Epithelial cell of esophagus (primary cell): Measurements from ENCODE around the gene KDM4E.

ENCODE experiments used
- DNase-seq: peaks from one replicate; pipeline ENCODE4 v3.0.0; 2010; ENCODE audit warnings: low read depth
- H3K4me3 ChIP-seq: 2 replicates; pipeline ENCODE4 v1.5.1; 2011; ENCODE audit warnings: mild to moderate bottlenecking, low read length, control low read depth
- TF ChIP-seq, protein P1 (sequence below): IDR thresholded peaks from 2 replicates; pipeline ENCODE4 v1.5.1; 2011; ENCODE audit warnings: low read depth, mild to moderate bottlenecking, low read length, control low read depth, inconsistent platforms; ENCODE audit not compliant: insufficient read depth; ENCODE audit errors: missing control alignments

Gene KDM4E

DNA sequence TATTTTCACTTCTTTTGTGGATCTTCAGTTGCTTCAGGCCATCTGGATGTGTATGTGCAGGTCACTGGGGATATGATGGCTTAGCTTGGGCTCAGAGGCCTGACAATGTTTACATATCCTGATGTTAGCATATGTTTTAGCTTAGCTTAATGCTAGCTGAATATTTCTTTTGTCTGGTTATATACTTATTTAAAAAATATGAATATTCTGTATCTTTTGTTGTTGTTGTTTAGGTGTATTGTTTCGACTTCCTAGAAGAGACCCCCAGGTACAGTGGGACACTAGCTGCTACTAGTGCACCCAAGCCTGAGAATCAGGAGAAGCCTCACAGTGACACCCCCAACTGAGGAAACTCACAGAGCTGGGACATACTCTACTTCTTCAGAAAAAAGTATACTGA is at the start of gene KDM4E:
Gene KDM4E (plus strand): TSS at position 301 of the 400 bp plus-strand sequence. CDS start 300 bp downstream, outside the sequence.
- TF ChIP-seq, protein P1, sequence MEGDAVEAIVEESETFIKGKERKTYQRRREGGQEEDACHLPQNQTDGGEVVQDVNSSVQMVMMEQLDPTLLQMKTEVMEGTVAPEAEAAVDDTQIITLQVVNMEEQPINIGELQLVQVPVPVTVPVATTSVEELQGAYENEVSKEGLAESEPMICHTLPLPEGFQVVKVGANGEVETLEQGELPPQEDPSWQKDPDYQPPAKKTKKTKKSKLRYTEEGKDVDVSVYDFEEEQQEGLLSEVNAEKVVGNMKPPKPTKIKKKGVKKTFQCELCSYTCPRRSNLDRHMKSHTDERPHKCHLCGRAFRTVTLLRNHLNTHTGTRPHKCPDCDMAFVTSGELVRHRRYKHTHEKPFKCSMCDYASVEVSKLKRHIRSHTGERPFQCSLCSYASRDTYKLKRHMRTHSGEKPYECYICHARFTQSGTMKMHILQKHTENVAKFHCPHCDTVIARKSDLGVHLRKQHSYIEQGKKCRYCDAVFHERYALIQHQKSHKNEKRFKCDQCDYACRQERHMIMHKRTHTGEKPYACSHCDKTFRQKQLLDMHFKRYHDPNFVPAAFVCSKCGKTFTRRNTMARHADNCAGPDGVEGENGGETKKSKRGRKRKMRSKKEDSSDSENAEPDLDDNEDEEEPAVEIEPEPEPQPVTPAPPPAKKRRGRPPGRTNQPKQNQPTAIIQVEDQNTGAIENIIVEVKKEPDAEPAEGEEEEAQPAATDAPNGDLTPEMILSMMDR, result no peak
- DNase-seq, result no peak
- no peak within 1 kb of the TSS for H3K4me3 ChIP-seq

DNA sequence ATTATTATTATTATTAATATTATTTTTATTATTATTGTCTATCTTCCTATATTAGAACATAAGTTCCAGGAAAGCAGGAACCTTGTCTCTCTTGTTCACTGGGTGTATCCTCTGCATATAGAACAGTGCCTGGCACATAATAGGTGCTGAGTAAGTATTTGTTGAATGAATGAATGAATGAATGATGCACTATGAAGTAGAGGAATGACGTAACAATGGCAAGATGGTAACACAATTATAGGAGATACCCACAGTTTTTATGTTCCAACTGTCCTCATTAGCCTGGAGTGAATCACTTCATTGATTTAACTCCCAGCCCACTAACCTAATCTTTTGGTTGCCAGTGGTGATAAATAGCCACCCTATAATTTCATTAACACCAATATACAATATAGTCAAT is 49.5 kb upstream of the KDM4E start:
- DNase-seq, result no peak
- H3K4me3 ChIP-seq, result no peak overlapping the region
- TF ChIP-seq, protein P1, result no peak

DNA sequence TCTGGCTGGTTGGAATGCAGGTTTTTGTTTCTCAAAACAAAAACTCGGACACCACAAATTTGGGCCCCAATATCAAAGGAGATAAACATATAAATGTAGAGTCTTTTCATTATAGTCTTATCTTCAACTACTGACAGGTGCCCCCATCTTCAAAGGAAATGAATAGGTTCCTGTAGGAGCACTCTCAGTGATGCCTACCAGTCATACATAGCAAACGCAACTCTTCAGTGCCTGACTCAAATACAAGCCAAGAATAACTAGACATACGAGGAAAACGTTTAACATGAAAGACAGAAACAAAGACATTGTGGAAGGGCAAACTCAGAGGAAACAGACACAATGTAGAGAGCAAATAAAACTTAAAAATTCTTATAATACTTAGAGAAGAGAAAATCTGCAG is 37.7 kb upstream of the KDM4E start:
- TF ChIP-seq, protein P1, result no peak
- DNase-seq, result no peak
- H3K4me3 ChIP-seq, result no peak overlapping the region

DNA sequence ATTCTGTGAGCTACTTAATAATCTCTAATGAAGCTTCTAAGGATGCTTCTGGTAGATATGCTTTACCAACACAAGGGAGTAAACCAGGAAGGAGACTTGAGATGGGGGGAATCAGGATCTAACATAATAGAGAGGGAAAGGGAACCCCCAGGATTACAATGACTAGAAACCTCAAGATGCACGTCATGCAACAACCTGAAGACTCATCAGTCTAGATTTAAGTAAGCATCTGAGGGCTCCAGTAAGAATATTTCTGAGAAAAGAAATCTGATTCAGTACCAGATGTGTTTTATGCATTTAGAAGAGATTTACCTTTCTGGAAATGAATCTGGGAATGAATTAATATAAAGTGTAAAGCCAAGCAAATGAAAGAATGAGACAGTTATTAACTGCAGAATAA is 36.3 kb upstream of the KDM4E start:
- no peak for DNase-seq
- TF ChIP-seq, protein P1, result no peak
- no peak overlapping the region for H3K4me3 ChIP-seq

DNA sequence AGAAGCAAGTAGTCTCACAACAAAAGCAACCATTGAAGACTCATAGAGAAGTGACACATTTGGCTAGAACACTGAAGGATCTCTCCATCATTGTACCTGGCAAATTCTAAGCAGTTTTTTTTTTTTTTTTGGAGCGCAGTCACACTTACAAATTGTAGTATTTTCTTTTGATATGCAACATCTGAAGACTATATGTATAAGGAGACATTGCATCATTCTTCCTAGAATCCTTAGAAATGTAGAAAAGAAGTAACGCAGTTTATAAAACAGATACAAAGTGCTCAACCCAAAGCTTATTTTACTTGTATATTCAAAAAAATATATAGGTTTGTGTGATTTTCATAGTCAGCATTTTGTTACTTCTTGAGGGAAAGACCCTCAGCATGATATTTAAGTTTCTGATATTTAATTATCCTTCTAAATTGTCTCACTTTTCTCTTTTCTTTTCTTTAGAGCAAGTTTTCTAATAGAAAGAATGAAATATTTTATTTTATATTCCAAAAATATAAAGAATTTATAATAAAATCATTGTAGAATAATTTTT is 31.6 kb upstream of the KDM4E start:
- TF ChIP-seq, protein P1, result no peak
- H3K4me3 ChIP-seq, result no peak overlapping the region
- no peak for DNase-seq

DNA sequence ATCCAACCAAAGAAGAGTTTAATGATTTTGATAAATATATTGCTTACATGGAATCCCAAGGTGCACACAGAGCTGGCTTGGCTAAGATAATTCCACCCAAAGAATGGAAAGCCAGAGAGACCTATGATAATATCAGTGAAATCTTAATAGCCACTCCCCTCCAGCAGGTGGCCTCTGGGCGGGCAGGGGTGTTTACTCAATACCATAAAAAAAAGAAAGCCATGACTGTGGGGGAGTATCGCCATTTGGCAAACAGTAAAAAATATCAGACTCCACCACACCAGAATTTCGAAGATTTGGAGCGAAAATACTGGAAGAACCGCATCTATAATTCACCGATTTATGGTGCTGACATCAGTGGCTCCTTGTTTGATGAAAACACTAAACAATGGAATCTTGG is 27.6 kb upstream of the KDM4E start:
- no peak overlapping the region for H3K4me3 ChIP-seq
- TF ChIP-seq, protein P1, result peak; percentile 27
- no peak for DNase-seq

DNA sequence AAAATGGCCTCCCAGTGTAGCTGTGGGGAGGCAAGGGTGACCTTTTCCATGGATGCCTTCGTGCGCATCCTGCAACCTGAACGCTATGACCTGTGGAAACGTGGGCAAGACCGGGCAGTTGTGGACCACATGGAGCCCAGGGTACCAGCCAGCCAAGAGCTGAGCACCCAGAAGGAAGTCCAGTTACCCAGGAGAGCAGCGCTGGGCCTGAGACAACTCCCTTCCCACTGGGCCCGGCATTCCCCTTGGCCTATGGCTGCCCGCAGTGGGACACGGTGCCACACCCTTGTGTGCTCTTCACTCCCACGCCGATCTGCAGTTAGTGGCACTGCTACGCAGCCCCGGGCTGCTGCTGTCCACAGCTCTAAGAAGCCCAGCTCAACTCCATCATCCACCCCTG is 26.8 kb upstream of the KDM4E start:
- TF ChIP-seq, protein P1, result no peak
- H3K4me3 ChIP-seq, result no peak overlapping the region
- DNase-seq, result no peak
